ENCODE measurements around the gene POLD2. TPM values are rescaled to one million over a fixed set of nuclear protein-coding genes. Genes with fewer than 3 reads are reported as not detected.
A peak's percentile ranks its signal among the peaks of the same experiment; 100 is the strongest.

Gene POLD2
- total and polyA plus RNA-seq, 2 donors from 2014 or later, result 60.0 to 119 TPM

DNA sequence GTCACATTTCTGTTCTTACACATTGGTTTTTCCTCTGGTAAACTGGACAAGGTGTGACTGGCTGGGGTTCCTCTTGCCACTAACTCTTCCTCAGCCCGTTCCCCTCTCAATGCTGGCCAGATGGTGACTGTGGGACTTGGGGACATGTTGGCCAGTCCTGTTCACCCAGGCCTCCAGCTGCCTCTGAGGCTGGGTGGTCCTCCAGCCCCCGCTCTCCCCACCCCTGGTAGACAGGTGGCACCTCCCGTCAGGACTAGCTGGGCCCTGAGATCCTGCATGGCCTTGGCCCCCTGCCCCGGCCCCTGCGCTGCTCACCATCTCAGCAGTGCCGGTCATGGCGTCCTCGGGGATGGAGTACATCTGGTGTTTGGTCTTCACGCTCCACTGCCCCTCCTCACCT is 28.6 kb upstream of the POLD2 start:
- no peaks in the 10 kb centered on the region for H3K9me3 ChIP-seq (ENCODE audit: control insufficient read depth in 2 of 3, insufficient read depth in 1 of 3, low read length in 3 of 3)
- no peak for DNase-seq
- H3K9ac ChIP-seq (ENCODE audit: low read length in 3 of 3), result no peak overlapping the region
- H3K4me3 ChIP-seq (ENCODE audit: low read length in 3 of 3), result no peak overlapping the region
- H3K4me1 ChIP-seq (ENCODE audit: control insufficient read depth in 2 of 3, insufficient read depth in 2 of 3, low read depth in 1 of 3, low read length in 3 of 3), result no peaks in the 10 kb centered on the region
- no peak overlapping the region for H3K27ac ChIP-seq (ENCODE audit: low read depth in 2 of 2, low read length in 2 of 2)
- FAIRE-seq, result no peak
- no peaks in the 10 kb centered on the region for H3K27me3 ChIP-seq (ENCODE audit: control insufficient read depth, insufficient read depth, low read length)
- H3K36me3 ChIP-seq (ENCODE audit: control insufficient read depth in 2 of 3, insufficient read depth in 3 of 3, low read length in 3 of 3), result no peaks in the 10 kb centered on the region
- TF ChIP-seq, protein P1, sequence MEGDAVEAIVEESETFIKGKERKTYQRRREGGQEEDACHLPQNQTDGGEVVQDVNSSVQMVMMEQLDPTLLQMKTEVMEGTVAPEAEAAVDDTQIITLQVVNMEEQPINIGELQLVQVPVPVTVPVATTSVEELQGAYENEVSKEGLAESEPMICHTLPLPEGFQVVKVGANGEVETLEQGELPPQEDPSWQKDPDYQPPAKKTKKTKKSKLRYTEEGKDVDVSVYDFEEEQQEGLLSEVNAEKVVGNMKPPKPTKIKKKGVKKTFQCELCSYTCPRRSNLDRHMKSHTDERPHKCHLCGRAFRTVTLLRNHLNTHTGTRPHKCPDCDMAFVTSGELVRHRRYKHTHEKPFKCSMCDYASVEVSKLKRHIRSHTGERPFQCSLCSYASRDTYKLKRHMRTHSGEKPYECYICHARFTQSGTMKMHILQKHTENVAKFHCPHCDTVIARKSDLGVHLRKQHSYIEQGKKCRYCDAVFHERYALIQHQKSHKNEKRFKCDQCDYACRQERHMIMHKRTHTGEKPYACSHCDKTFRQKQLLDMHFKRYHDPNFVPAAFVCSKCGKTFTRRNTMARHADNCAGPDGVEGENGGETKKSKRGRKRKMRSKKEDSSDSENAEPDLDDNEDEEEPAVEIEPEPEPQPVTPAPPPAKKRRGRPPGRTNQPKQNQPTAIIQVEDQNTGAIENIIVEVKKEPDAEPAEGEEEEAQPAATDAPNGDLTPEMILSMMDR (IDR thresholded peaks at IDR 0.05; ENCODE audit: borderline replicate concordance, extremely low read depth, insufficient read depth), result no peak
- intact Hi-C loops (cut with DNase I), result no loop called here

DNA sequence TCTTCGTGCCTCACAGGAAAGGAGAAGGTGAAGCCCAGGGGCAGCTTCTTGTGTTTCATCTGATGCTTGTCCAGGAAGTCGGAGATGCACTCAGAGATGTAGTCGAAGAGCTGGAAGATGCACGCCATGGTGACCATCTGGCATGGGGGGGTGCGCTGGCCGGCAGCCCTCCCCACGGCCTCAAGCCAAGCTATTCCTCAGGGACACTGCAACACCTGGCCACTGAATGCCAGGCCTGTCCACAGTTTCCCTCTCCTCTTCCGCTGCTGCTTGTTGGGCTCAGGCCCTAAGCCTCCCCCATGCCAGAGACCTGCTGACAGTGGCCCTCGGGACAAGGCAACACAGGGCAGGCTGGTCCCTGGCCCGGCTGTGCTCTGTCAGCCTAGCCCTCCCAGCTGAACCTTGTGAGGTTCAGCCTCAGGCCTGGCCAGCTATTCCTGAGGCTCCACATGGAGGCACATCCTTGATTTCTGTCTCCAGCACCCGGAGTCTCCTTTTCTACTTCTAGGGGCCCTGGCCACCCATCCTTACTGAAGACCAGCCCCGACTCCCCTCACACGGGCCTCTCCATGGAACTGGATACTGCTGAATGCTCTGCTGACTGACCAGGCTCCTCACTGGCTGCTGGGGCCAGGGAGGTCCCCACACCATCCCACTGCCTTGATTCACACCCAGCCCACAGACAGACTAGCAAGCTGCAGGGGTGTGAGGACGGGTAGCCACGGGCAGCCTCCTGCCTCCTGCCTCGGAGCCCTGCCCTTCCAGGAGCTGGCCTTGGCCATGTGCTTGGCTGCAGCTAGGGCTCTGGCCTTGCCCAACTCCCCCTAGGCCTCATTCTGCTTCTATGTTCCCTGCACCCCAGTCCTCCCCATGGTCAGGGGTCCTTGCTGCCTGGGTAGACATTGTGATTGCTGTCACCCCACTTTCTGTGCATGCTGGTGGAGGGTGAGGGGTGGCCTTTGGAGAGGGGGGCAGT is 27.9 kb upstream of the POLD2 start:
- H3K36me3 ChIP-seq (ENCODE audit: control insufficient read depth in 2 of 3, insufficient read depth in 3 of 3, low read length in 3 of 3), result no peaks in the 10 kb centered on the region
- FAIRE-seq (no peak), DNase-seq (no peak)
- H3K4me1 ChIP-seq (ENCODE audit: control insufficient read depth in 2 of 3, insufficient read depth in 2 of 3, low read depth in 1 of 3, low read length in 3 of 3), result no peaks in the 10 kb centered on the region
- no peaks in the 10 kb centered on the region for H3K27me3 ChIP-seq (ENCODE audit: control insufficient read depth, insufficient read depth, low read length)
- intact Hi-C loops (cut with DNase I), result no loop called here
- no peak overlapping the region for H3K4me3 ChIP-seq (ENCODE audit: low read length in 3 of 3)
- H3K9me3 ChIP-seq (ENCODE audit: control insufficient read depth in 2 of 3, insufficient read depth in 1 of 3, low read length in 3 of 3), result no peaks in the 10 kb centered on the region
- TF ChIP-seq, protein P1 (IDR thresholded peaks at IDR 0.05; ENCODE audit: borderline replicate concordance, extremely low read depth, insufficient read depth), result no peak
- H3K27ac ChIP-seq (ENCODE audit: low read depth in 2 of 2, low read length in 2 of 2), result no peak overlapping the region
- no peak overlapping the region for H3K9ac ChIP-seq (ENCODE audit: low read length in 3 of 3)

DNA sequence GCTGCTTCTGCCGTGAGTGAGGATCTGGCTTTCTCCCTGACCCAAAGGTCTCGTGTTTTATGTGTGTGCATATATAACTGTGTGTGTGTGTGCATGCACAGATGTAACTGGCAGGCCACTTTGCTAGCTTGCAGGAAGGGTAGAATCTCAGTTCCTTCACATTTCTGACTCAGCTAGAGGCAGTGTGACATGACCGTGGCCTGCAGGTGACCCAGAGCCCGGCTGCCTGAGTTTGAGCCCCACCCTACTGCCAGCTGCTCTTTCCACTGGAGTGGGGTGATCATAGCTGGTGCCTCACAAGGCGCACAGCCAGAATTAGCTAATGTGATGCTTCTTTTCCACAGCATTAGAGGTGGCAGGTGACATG is 27.1 kb upstream of the POLD2 start:
- no peak for FAIRE-seq
- no peak overlapping the region for H3K4me3 ChIP-seq (ENCODE audit: low read length in 3 of 3)
- peaks cover 0 to 4% (median 0%) of the 10 kb centered on the region in 3 donors for H3K4me1 ChIP-seq (ENCODE audit: control insufficient read depth in 2 of 3, insufficient read depth in 2 of 3, low read depth in 1 of 3, low read length in 3 of 3)
- TF ChIP-seq, protein P1 (IDR thresholded peaks at IDR 0.05; ENCODE audit: borderline replicate concordance, extremely low read depth, insufficient read depth), result no peak
- H3K27me3 ChIP-seq (ENCODE audit: control insufficient read depth, insufficient read depth, low read length), result no peaks in the 10 kb centered on the region
- intact Hi-C loops (cut with DNase I), result no loop called here
- DNase-seq, result peak in 3 of 5 donors; percentile 31 to 51 (median 39)
- no peaks in the 10 kb centered on the region for H3K36me3 ChIP-seq (ENCODE audit: control insufficient read depth in 2 of 3, insufficient read depth in 3 of 3, low read length in 3 of 3)
- no peak overlapping the region for H3K9ac ChIP-seq (ENCODE audit: low read length in 3 of 3)
- H3K27ac ChIP-seq (ENCODE audit: low read depth in 2 of 2, low read length in 2 of 2), result no peak overlapping the region
- H3K9me3 ChIP-seq (ENCODE audit: control insufficient read depth in 2 of 3, insufficient read depth in 1 of 3, low read length in 3 of 3), result no peaks in the 10 kb centered on the region
